GM23338 (cell line): ENCODE data around the gene FAM209A. TPM values are rescaled to one million over a fixed set of nuclear protein-coding genes. Genes with fewer than 3 reads are reported as not detected.
"Not testable (repeated sequence)": the region's sequence is repeated elsewhere in the genome, so short reads cannot be mapped to it uniquely, and the experiment has no call there.

Source experiments
- ATAC-seq: fragments of 200-7000 bp; cut with Tn5 transposase; 3 replicates; pipeline ENCODE4 v1.9.1; 2020
- DNase-seq: peaks from one replicate; pipeline ENCODE4 v3.0.0-alpha.2; 2015; ENCODE audit warnings: low spot score
- H2AFZ ChIP-seq: fragments of 200-600 bp; sonication (generic); 2 replicates; pipeline ENCODE4 v1.8.0; 2016; ENCODE audit warnings: antibody characterized with exemption, mild to moderate bottlenecking, moderate library complexity
- H3F3A ChIP-seq: fragments of 200-600 bp; sonication (generic); replicated peaks from 2 replicates; pipeline ENCODE4 v1.8.0; 2017; ENCODE audit warnings: antibody characterized with exemption, mixed run types, low read depth
- H3K27ac ChIP-seq: fragments of 200-600 bp; sonication (generic); 2 replicates; pipeline ENCODE4 v1.6.1; 2016; ENCODE audit warnings: low read depth
- H3K27me3 ChIP-seq: fragments of 200-600 bp; sonication (generic); 2 replicates; pipeline ENCODE4 v1.8.0; 2016; ENCODE audit warnings: mild to moderate bottlenecking, mixed run types, moderate library complexity; ENCODE audit not compliant: insufficient read depth
- H3K36me3 ChIP-seq: fragments of 200-600 bp; sonication (generic); 2 replicates; pipeline ENCODE4 v1.8.0; 2016; ENCODE audit warnings: mild to moderate bottlenecking; ENCODE audit not compliant: insufficient read depth
- H3K4me1 ChIP-seq: fragments of 200-600 bp; sonication (generic); 2 replicates; pipeline ENCODE4 v1.8.0; 2016; ENCODE audit warnings: mild to moderate bottlenecking, moderate library complexity; ENCODE audit not compliant: insufficient read depth
- H3K4me2 ChIP-seq: fragments of 200-600 bp; sonication (generic); 2 replicates; pipeline ENCODE4 v1.7.1; 2017; ENCODE audit warnings: mixed run types
- H3K4me3 ChIP-seq: fragments of 200-600 bp; sonication (generic); 2 replicates; pipeline ENCODE4 v1.6.1; 2016; ENCODE audit warnings: mixed run types
- H3K79me2 ChIP-seq: fragments of 200-600 bp; sonication (generic); replicated peaks from 2 replicates; pipeline ENCODE4 v1.8.0; 2017; ENCODE audit warnings: mild to moderate bottlenecking; ENCODE audit not compliant: insufficient read depth
- H3K9me2 ChIP-seq: fragments of 200-600 bp; sonication (generic); 2 replicates; pipeline ENCODE4 v1.8.0; 2017; ENCODE audit not compliant: insufficient read depth
- H4K20me1 ChIP-seq: fragments of 200-600 bp; sonication (generic); replicated peaks from 2 replicates; pipeline ENCODE4 v1.8.0; 2017; ENCODE audit warnings: mild to moderate bottlenecking; ENCODE audit not compliant: insufficient read depth
- H3K27ac Mint-ChIP-seq: 2 replicates; pipeline ENCODE4 v1.8.0; 2020; ENCODE audit warnings: inconsistent platforms, mild to moderate bottlenecking, moderate library complexity, mixed read lengths
- H3K27me3 Mint-ChIP-seq: 3 replicates; pipeline ENCODE4 v1.8.0; 2022; ENCODE audit warnings: low read depth, mild to moderate bottlenecking, moderate library complexity, mixed read lengths, inconsistent platforms; ENCODE audit not compliant: insufficient read depth, poor library complexity
- H3K36me3 Mint-ChIP-seq: 3 replicates; pipeline ENCODE4 v1.8.0; 2021; ENCODE audit warnings: low read depth, mild to moderate bottlenecking, inconsistent platforms, moderate library complexity, mixed read lengths
- H3K4me1 Mint-ChIP-seq: 3 replicates; pipeline ENCODE4 v1.8.0; 2020; ENCODE audit warnings: mild to moderate bottlenecking, inconsistent platforms, mixed read lengths
- H3K4me3 Mint-ChIP-seq: 3 replicates; pipeline ENCODE4 v1.8.0; 2021; ENCODE audit warnings: moderate library complexity, mild to moderate bottlenecking, inconsistent platforms, mixed read lengths
- H3K9me3 Mint-ChIP-seq: 3 replicates; pipeline ENCODE4 v1.8.0; 2020; ENCODE audit warnings: moderate library complexity, mild to moderate bottlenecking, inconsistent platforms, mixed read lengths
- CREB1 ChIP-seq: fragments of 250-450 bp; sonication (Bioruptor Pico); IDR thresholded peaks from 2 replicates; pipeline ENCODE4 v1.5.0; 2020; ENCODE audit warnings: low read depth, mild to moderate bottlenecking, moderate library complexity
- EZH2 ChIP-seq: fragments of 200-600 bp; sonication (generic); IDR thresholded peaks from one replicate; pipeline ENCODE4 v1.8.0; 2017; ENCODE audit warnings: antibody characterized with exemption, mild to moderate bottlenecking, low read depth; ENCODE audit not compliant: unreplicated experiment
- EZH2phosphoT487 ChIP-seq: fragments of 200-600 bp; sonication (generic); IDR thresholded peaks from one replicate; pipeline ENCODE4 v1.8.1; 2018; ENCODE audit warnings: antibody characterized with exemption; ENCODE audit not compliant: unreplicated experiment
- JUNB ChIP-seq: IDR thresholded peaks from one replicate; pipeline ENCODE4 v1.6.1; 2016; ENCODE audit warnings: antibody characterized with exemption; ENCODE audit not compliant: unreplicated experiment
- POLR2AphosphoS5 ChIP-seq: IDR thresholded peaks from 2 replicates; pipeline ENCODE4 v1.6.1; 2016; ENCODE audit warnings: antibody characterized with exemption, low read depth
- ZNF114 ChIP-seq: fragments of 250-450 bp; sonication (Bioruptor Pico); IDR thresholded peaks from 2 replicates; pipeline ENCODE4 v1.5.0; 2020; ENCODE audit warnings: mild to moderate bottlenecking, moderate library complexity
- long read RNA-seq: library from polyadenylated mRNA; unstranded; transcript quantifications from one replicate; pipeline ENCODE4 v2.0.0, GENCODE V29; 2020; ENCODE audit not compliant: unreplicated experiment
- polyA plus RNA-seq: library from polyadenylated mRNA; unstranded; fragments of >200 nt; fragmentation: Nextera tagmentation; extraction: Ambion mirVana; gene quantifications from 2 replicates; pipeline ENCODE4 v1.2.1, GENCODE V29; 2016
- total RNA-seq: library from RNA; depleted of rRNA; stranded (reverse); fragments of >200 nt; shearing (Covaris generic); gene quantifications from 2 replicates; pipeline ENCODE4 v1.2.3, GENCODE V29; 2014; rRNA removed
- TF ChIP-seq, protein P1 (sequence below): IDR thresholded peaks from one replicate; pipeline ENCODE4 v1.6.1; 2018; ENCODE audit warnings: antibody characterized with exemption; ENCODE audit not compliant: unreplicated experiment
- TF ChIP-seq, protein P2 (sequence below), 2 experiments: fragments of 200-600 bp in 1 of 2; sonication (generic) in 1 of 2; conservative IDR thresholded peaks; 2 replicates each; pipeline versions ENCODE4 v1.5.1 to v1.6.1; 2016 to 2017; ENCODE audit warnings: antibody characterized with exemption in 2 of 2, low read depth in 2 of 2, mild to moderate bottlenecking in 2 of 2, moderate library complexity in 1 of 2
- TF ChIP-seq, protein P3 (sequence below): fragments of 250-450 bp; sonication (Bioruptor Pico); IDR thresholded peaks from 2 replicates; pipeline ENCODE4 v1.5.0; 2020; ENCODE audit warnings: mild to moderate bottlenecking, moderate library complexity

The FAM209A gene, protein sequence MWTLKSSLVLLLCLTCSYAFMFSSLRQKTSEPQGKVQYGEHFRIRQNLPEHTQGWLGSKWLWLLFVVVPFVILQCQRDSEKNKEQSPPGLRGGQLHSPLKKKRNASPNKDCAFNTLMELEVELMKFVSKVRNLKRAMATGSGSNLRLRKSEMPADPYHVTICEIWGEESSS
- total RNA-seq (not detected in 2 replicates), polyA plus RNA-seq (not detected in 2 replicates)
- long read RNA-seq, partial matches to known transcripts, result 0 of 5 reads
- long read RNA-seq, other reads (novel, unspliced or antisense), result 5 of 5 reads

DNA sequence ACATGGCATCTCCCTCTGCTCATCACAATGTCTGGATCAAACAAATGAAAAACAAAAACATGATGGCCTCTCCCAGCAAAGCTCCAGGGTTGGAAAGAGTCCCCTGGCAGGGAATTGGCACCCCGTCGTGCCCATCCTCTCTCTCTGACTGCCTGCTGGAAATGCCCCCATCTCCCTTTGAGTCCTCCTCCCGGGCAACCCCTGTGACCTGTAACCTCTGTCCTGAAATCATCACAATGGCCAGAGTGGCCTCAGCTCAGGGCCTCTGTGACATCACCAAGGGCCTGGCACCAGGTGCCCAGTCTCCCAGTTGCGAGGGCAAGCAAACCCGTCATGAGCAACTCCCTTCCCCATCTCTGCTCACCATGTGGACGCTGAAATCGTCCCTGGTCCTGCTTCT, at the start of gene FAM209A:
Gene FAM209A, plus strand, starts transcription at position 301 of the 400 bp plus-strand sequence. Its CDS starts 65 bp downstream, at position 366.
- not testable (repeated sequence) for ATAC-seq, H3K4me2 ChIP-seq, H3K9me2 ChIP-seq, H4K20me1 ChIP-seq, H3K4me3 Mint-ChIP-seq, H3K36me3 ChIP-seq, H3K4me1 ChIP-seq, H3K79me2 ChIP-seq, H3K27me3 ChIP-seq, H3K4me3 ChIP-seq, H3K27me3 Mint-ChIP-seq, H3F3A ChIP-seq, H3K4me1 Mint-ChIP-seq, H3K27ac ChIP-seq, H3K27ac Mint-ChIP-seq, DNase-seq, H2AFZ ChIP-seq
- Mint-ChIP-seq H3K9me3 (peaks cover 36% of the 10 kb centered on the region), H3K36me3 (peaks cover 31% of the 10 kb centered on the region)

DNA sequence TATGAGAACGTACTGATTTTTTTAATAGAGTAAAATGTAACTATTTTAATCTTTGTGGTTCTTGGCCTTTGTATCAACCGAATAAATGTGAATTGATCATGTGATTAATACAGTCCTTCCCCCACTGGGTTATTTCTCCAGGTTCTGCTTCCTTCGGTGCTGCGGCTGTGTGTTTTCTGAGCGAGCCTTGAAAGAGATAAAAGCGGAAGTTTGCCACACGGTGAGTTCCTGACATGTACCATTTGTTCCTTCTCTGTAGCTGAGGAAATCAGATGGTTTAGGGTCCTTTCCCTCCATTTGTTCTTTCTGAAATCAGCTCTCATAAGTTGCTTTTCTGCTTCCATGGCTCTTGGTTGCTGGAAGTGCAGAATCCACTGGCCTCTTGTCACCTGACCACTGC, 40.6 kb upstream of the FAM209A start:
- no peaks in the 10 kb centered on the region for H3K79me2 ChIP-seq
- H3K4me3 ChIP-seq, result no peak overlapping the region
- H3K36me3 Mint-ChIP-seq, result peaks cover 33% of the 10 kb centered on the region
- no peaks in the 10 kb centered on the region for H3K4me1 Mint-ChIP-seq
- H3K27me3 ChIP-seq, result no peaks in the 10 kb centered on the region
- H3K9me2 ChIP-seq, result no peaks in the 10 kb centered on the region
- no peaks in the 10 kb centered on the region for H3F3A ChIP-seq
- ATAC-seq, result no peak
- H3K4me2 ChIP-seq, result no peak overlapping the region
- H3K27me3 Mint-ChIP-seq, result peaks cover 2% of the 10 kb centered on the region
- no peak for DNase-seq
- H2AFZ ChIP-seq, result no peak overlapping the region
- H3K36me3 ChIP-seq, result peaks cover 3% of the 10 kb centered on the region; the same call in 1 of the 2 replicates
- H3K4me3 Mint-ChIP-seq, result no peak overlapping the region
- H3K9me3 Mint-ChIP-seq, result no peaks in the 10 kb centered on the region; the same call in 2 of the 3 replicates
- H3K4me1 ChIP-seq, result no peaks in the 10 kb centered on the region
- H3K27ac ChIP-seq, result no peak overlapping the region
- no peak overlapping the region for H3K27ac Mint-ChIP-seq
- H4K20me1 ChIP-seq, result peaks cover 6% of the 10 kb centered on the region
- TF ChIP-seq CREB1, result no peak
- no peak for TF ChIP-seq EZH2
- TF ChIP-seq, protein P1, sequence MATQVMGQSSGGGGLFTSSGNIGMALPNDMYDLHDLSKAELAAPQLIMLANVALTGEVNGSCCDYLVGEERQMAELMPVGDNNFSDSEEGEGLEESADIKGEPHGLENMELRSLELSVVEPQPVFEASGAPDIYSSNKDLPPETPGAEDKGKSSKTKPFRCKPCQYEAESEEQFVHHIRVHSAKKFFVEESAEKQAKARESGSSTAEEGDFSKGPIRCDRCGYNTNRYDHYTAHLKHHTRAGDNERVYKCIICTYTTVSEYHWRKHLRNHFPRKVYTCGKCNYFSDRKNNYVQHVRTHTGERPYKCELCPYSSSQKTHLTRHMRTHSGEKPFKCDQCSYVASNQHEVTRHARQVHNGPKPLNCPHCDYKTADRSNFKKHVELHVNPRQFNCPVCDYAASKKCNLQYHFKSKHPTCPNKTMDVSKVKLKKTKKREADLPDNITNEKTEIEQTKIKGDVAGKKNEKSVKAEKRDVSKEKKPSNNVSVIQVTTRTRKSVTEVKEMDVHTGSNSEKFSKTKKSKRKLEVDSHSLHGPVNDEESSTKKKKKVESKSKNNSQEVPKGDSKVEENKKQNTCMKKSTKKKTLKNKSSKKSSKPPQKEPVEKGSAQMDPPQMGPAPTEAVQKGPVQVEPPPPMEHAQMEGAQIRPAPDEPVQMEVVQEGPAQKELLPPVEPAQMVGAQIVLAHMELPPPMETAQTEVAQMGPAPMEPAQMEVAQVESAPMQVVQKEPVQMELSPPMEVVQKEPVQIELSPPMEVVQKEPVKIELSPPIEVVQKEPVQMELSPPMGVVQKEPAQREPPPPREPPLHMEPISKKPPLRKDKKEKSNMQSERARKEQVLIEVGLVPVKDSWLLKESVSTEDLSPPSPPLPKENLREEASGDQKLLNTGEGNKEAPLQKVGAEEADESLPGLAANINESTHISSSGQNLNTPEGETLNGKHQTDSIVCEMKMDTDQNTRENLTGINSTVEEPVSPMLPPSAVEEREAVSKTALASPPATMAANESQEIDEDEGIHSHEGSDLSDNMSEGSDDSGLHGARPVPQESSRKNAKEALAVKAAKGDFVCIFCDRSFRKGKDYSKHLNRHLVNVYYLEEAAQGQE, result no peak
- TF ChIP-seq ZNF114 (CRISPR knock-in tag), result no peak
- TF ChIP-seq, protein P2, sequence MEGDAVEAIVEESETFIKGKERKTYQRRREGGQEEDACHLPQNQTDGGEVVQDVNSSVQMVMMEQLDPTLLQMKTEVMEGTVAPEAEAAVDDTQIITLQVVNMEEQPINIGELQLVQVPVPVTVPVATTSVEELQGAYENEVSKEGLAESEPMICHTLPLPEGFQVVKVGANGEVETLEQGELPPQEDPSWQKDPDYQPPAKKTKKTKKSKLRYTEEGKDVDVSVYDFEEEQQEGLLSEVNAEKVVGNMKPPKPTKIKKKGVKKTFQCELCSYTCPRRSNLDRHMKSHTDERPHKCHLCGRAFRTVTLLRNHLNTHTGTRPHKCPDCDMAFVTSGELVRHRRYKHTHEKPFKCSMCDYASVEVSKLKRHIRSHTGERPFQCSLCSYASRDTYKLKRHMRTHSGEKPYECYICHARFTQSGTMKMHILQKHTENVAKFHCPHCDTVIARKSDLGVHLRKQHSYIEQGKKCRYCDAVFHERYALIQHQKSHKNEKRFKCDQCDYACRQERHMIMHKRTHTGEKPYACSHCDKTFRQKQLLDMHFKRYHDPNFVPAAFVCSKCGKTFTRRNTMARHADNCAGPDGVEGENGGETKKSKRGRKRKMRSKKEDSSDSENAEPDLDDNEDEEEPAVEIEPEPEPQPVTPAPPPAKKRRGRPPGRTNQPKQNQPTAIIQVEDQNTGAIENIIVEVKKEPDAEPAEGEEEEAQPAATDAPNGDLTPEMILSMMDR (conservative IDR thresholded peaks at IDR 0.05; ENCODE audit: low read depth in 2 of 2), result no peak
- no peak for TF ChIP-seq JUNB
- no peak for TF ChIP-seq POLR2AphosphoS5
- no peak for TF ChIP-seq EZH2phosphoT487
- TF ChIP-seq, protein P3, sequence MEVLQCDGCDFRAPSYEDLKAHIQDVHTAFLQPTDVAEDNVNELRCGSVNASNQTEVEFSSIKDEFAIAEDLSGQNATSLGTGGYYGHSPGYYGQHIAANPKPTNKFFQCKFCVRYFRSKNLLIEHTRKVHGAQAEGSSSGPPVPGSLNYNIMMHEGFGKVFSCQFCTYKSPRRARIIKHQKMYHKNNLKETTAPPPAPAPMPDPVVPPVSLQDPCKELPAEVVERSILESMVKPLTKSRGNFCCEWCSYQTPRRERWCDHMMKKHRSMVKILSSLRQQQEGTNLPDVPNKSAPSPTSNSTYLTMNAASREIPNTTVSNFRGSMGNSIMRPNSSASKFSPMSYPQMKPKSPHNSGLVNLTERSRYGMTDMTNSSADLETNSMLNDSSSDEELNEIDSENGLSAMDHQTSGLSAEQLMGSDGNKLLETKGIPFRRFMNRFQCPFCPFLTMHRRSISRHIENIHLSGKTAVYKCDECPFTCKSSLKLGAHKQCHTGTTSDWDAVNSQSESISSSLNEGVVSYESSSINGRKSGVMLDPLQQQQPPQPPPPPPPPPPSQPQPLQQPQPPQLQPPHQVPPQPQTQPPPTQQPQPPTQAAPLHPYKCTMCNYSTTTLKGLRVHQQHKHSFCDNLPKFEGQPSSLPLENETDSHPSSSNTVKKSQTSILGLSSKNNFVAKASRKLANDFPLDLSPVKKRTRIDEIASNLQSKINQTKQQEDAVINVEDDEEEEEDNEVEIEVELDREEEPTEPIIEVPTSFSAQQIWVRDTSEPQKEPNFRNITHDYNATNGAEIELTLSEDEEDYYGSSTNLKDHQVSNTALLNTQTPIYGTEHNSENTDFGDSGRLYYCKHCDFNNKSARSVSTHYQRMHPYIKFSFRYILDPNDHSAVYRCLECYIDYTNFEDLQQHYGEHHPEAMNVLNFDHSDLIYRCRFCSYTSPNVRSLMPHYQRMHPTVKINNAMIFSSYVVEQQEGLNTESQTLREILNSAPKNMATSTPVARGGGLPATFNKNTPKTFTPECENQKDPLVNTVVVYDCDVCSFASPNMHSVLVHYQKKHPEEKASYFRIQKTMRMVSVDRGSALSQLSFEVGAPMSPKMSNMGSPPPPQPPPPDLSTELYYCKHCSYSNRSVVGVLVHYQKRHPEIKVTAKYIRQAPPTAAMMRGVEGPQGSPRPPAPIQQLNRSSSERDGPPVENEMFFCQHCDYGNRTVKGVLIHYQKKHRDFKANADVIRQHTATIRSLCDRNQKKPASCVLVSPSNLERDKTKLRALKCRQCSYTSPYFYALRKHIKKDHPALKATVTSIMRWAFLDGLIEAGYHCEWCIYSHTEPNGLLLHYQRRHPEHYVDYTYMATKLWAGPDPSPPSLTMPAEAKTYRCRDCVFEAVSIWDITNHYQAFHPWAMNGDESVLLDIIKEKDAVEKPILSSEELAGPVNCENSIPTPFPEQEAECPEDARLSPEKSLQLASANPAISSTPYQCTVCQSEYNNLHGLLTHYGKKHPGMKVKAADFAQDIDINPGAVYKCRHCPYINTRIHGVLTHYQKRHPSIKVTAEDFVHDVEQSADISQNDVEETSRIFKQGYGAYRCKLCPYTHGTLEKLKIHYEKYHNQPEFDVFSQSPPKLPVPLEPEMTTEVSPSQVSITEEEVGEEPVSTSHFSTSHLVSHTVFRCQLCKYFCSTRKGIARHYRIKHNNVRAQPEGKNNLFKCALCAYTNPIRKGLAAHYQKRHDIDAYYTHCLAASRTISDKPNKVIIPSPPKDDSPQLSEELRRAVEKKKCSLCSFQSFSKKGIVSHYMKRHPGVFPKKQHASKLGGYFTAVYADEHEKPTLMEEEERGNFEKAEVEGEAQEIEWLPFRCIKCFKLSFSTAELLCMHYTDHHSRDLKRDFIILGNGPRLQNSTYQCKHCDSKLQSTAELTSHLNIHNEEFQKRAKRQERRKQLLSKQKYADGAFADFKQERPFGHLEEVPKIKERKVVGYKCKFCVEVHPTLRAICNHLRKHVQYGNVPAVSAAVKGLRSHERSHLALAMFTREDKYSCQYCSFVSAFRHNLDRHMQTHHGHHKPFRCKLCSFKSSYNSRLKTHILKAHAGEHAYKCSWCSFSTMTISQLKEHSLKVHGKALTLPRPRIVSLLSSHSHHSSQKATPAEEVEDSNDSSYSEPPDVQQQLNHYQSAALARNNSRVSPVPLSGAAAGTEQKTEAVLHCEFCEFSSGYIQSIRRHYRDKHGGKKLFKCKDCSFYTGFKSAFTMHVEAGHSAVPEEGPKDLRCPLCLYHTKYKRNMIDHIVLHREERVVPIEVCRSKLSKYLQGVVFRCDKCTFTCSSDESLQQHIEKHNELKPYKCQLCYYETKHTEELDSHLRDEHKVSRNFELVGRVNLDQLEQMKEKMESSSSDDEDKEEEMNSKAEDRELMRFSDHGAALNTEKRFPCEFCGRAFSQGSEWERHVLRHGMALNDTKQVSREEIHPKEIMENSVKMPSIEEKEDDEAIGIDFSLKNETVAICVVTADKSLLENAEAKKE (CRISPR knock-in tag), result no peak
